ENCODE data around the gene PKD1.

PKD1 gene

GRCh38 chr16:2087748-2088631, 47.7 kb downstream of the PKD1 start:
- no peak for DNase-seq (ENCODE audit: low read depth in 2 of 2)

- no peak for DNase-seq (ENCODE audit: low read depth in 2 of 2)
Measured at GRCh38 chr16:2086812-2087747, 48.6 kb downstream of the PKD1 start.

GRCh38 chr16:2086106-2086742, 49.5 kb downstream of the PKD1 start:
- no peak for DNase-seq (ENCODE audit: low read depth in 2 of 2)

GRCh38 chr16:2085669-2086068, 50.0 kb downstream of the PKD1 start:
- DNase-seq (ENCODE audit: low read depth in 2 of 2): no peak

GRCh38 chr16:2084895-2085625, 50.6 kb downstream of the PKD1 start:
- no peak for DNase-seq (ENCODE audit: low read depth in 2 of 2)

- no peak for DNase-seq (ENCODE audit: low read depth in 2 of 2)
Measured at GRCh38 chr16:2083876-2084780, 51.6 kb downstream of the PKD1 start.

- no peak for DNase-seq (ENCODE audit: low read depth in 2 of 2)
Measured at GRCh38 chr16:2083409-2083808, 52.3 kb downstream of the PKD1 start.

GRCh38 chr16:2082983-2083364, 52.7 kb downstream of the PKD1 start:
- no peak for DNase-seq (ENCODE audit: low read depth in 2 of 2)

- DNase-seq (ENCODE audit: low read depth in 2 of 2): no peak
Measured at GRCh38 chr16:2082171-2082982, 53.3 kb downstream of the PKD1 start.

GRCh38 chr16:2081201-2082084, 54.3 kb downstream of the PKD1 start:
- DNase-seq (ENCODE audit: low read depth in 2 of 2): no peak

- no peak for DNase-seq (ENCODE audit: low read depth in 2 of 2)
Measured at GRCh38 chr16:2079991-2080390, 55.7 kb downstream of the PKD1 start.

GRCh38 chr16:2079311-2079800, 56.3 kb downstream of the PKD1 start:
- DNase-seq (ENCODE audit: low read depth in 2 of 2): no peak

GRCh38 chr16:2078691-2079090, 57.0 kb downstream of the PKD1 start:
- DNase-seq (ENCODE audit: low read depth in 2 of 2): no peak

GRCh38 chr16:2078096-2078495, 57.6 kb downstream of the PKD1 start:
- DNase-seq (ENCODE audit: low read depth in 2 of 2): no peak

GRCh38 chr16:2077696-2078095, 58.0 kb downstream of the PKD1 start:
- DNase-seq (ENCODE audit: low read depth in 2 of 2): no peak

GRCh38 chr16:2077016-2077415, 58.7 kb downstream of the PKD1 start:
- no peak for DNase-seq (ENCODE audit: low read depth in 2 of 2)

GRCh38 chr16:2076072-2076865, 59.4 kb downstream of the PKD1 start:
- DNase-seq (ENCODE audit: low read depth in 2 of 2): no peak

- no peak for DNase-seq (ENCODE audit: low read depth in 2 of 2)
Measured at GRCh38 chr16:2075631-2076030, 60.1 kb downstream of the PKD1 start.

Measured in stimulated activated CD8-positive, alpha-beta memory T cell treated with anti-CD3 and anti-CD28 coated beads, Interleukin-7, amount 100 ng/mL, for 4 hours (primary cell).